IPS DF 4.7 (cell line): Measurements from ENCODE around the gene CTDSPL.
"Not testable (repeated sequence)": the region's sequence is repeated elsewhere in the genome, so short reads cannot be mapped to it uniquely, and the experiment has no call there.

Experiments
- DNase-seq: peaks from one replicate; pipeline ENCODE4 v3.0.0-alpha.2; 2013; ENCODE audit warnings: low spot score; ENCODE audit errors: extremely low read depth

CTDSPL gene, protein sequence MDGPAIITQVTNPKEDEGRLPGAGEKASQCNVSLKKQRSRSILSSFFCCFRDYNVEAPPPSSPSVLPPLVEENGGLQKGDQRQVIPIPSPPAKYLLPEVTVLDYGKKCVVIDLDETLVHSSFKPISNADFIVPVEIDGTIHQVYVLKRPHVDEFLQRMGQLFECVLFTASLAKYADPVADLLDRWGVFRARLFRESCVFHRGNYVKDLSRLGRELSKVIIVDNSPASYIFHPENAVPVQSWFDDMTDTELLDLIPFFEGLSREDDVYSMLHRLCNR

DNA sequence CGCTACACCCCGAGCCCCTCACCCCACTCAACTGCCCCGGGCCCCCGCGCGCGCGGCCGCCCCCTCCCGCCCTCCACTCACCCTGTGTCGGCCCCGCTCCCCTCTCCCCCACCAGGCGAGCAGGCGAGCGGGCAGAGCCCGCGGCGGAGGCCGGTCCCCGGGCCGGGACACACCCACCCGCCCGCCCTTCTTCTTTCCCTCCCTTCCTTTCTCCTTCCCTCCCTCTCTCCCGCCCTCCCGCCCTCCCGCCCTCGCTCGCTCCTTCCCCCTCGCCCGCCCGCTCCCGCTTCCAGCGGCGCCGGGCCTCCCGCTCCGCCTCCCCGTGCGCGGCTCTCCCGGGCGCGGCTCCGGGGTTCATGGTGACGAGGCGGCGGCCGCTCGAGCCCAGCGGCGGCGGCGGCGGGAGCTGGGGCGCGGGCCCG lies at the start of gene CTDSPL:
TSS of gene CTDSPL (plus strand) at position 261 of the 422 bp plus-strand sequence. CDS start 320 bp downstream, outside the sequence.
- DNase-seq: no peak

DNA sequence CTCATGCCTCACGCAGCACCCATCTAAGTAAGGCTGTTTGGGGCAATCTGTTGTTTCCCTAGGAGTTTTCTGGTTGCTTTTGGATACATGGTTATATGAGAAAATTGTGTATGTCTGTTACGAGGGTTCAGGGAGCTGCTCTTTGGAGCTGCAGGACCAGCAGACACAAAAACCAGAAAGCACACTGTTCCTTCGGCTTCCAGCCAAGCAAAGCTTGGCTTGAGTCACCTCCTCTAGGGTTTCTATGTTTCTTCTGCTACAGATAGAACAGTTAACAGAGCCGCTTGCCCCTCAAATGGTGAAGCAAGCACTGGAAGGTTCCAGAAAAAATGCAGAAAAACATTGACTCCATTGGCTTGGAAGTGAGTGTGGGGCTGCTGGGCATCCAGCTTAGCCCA lies 49.2 kb upstream of the CTDSPL start:
- DNase-seq: no peak

DNA sequence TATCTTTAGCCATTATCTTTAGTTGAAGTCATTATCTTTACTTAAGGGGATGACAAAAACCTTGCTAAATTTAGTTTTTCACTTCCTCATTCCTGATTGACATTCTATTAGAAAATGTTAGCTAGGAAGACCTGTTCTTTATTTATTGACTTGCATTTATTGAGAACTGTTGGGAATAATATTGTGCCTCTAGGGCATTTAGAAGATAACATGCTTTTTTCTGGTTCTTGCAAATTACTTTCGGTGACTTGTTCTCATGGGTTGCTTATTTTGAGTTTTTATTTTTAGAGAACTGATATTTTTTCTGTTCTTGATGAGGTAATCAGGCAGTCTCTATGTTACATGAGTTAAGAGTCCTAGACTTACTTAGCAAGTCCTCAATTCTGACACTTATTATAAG lies 48.3 kb upstream of the CTDSPL start:
- no peak for DNase-seq

DNA sequence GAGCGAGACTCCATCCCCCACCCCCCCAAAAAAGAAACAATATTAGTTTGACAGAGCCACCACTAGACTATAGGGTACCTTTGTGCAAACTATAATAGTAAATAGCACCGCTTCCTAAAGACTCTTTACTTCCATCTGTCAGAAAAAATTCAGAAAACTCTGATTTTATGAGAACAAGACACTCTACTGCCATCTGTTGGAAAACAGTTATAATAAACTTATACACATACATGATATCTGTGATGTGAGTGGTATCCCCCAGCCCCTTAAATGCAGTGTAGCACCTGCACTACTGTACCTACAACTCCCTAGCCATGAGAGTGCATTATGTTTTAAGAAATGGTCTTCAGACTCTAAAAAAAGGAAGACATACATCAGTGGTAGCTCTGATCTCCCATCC lies 47.1 kb upstream of the CTDSPL start:
- no peak for DNase-seq

DNA sequence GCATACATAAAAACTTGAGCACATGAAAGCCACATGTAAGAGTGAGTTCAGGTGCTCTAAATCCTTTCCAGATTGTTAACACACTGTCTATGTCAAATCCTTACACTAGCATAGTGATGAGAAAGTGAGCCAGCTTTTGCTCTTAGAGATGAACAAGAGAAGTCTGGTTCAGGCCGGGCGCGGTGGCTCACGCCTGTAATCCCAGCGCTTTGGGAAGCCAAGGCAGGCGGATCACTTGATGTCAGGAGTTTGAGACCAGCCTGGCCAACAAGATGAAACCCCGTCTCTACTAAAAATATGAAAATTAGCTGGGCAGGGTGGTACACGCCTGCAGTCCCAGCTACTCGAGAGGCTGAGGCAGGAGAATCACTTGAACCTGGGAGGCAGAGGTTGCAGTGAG lies 46.5 kb upstream of the CTDSPL start:
- DNase-seq: not testable (repeated sequence)

DNA sequence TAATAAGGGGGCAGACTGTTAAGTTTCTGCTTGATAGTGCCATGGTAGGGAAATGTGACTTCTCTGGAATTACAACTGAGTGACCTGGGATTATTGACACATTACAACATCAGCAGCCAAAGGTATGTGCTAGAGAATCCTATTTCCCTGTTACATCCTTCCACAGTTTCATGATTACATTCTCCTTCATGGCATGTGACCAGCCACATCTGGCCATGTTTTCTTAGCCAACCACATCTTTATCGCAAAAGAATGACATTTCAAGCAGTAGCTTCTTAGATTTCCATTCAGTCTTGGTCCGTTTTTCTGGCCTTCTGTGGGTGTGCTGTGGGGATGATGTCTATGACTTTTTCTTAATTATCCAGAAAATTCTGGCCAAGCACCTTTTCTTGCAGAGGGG lies 45.4 kb upstream of the CTDSPL start:
- DNase-seq: no peak

DNA sequence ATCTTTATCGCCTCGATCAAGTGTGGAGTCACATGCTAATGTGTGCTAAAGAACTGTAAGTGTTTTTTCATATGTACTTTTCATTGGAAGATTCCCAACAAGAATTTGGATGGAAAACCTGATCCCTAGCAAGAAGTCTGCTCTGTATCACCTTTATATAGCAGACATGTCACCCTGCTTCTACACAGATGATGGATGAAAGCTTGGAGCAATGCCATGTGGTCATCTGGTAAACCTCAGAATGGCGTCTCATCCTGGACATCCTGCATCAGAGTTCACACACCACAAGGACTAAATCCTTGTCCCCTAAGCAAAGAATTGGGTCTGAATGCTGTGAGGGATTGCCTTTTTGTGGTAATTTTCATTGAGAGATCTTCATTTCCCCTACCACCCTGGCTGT lies 42.1 kb upstream of the CTDSPL start:
- DNase-seq: no peak

DNA sequence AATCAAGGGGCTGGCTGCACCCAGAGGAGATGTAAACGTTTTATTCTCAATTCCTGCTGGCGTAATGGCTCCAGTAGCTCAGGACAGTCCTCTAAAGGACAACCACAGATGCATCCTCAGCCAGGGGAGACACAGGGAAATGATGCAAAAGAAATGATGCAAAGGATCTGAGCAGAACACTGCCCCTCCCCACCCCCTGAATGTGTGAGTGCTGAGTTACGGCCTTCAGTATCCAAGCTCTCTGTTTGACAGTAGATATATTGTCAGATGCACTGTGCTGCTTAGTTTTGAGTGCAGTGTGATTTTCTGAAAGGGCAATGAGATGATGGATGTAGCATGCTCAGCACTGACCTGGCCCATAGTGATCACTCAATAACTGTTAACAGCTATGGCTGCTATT lies 41.4 kb upstream of the CTDSPL start:
- no peak for DNase-seq

DNA sequence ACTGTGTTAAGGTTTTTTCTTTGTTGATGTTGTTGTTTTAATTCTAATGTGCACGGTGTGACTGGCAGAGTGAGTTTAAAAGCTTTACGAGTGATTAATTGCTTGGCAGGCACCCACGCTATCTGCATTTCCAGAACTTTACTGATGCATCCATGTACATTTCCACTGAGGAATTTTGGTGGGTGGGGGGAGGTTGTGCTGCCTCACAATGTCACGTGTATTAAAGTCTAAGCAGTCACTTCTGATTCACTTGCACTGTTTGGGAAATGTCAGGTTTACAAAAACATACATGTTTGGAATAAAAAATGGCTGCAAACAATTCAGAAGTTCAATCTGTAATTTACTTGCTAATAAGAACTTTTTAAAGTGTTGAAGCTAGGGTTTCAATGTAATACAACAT lies 38.5 kb upstream of the CTDSPL start:
- no peak for DNase-seq

DNA sequence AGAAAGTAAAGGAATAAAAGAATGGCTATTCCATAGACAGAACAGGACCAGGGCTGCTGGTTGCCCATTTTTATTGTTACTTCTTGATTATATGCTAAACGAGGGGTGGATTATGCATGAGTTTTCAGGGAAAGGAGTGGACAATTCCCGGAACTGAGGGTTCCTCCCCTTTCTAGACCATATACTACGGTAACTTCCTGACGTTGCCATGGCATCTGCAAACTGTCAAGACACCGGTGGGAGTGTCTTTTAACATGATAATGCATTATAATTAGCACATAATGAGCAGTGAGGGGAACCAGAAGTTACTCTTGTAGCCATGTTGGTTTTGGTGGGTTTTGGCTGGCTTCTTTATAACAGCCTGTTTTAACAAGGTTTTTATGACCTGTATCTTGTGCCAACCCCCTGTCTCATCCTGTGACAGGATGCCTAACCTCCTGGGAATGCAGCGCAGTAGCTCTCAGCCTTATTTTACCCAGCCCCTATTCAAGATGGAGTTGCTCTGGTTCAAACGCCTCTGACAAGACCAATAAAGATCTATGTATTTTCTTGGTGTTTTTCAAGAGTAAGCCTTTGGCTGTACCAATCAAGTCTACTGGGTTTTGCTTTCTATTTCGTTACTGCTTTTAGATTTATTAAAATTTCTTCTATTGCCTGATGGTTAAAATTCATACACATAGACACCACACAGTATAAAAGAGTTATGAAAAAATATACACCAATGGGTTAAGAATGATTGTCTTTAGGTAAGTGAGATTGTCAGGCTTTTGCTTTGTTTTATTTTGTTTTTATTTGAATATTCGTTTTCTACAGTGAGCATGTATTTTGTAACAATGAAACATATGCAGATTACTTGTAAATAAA lies 37.4 kb upstream of the CTDSPL start:
- DNase-seq: no peak

DNA sequence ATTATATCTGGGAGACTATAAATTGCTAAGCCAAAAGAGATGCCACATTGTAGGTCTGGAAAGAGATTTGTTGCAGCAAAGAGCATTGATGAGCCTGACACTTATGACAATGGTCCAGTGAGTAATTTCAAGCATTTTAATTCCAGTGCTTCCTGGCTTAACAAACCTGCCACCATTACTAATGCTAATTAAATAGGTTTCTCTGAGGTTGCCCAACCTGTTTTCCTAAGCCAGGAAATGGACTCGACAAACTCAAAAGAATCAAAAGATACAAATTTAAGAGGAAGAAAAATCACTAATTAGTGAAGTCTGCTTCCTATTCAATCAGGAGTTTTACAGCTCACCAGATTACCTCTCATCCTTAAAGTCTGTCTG lies 36.7 kb upstream of the CTDSPL start:
- DNase-seq: no peak

DNA sequence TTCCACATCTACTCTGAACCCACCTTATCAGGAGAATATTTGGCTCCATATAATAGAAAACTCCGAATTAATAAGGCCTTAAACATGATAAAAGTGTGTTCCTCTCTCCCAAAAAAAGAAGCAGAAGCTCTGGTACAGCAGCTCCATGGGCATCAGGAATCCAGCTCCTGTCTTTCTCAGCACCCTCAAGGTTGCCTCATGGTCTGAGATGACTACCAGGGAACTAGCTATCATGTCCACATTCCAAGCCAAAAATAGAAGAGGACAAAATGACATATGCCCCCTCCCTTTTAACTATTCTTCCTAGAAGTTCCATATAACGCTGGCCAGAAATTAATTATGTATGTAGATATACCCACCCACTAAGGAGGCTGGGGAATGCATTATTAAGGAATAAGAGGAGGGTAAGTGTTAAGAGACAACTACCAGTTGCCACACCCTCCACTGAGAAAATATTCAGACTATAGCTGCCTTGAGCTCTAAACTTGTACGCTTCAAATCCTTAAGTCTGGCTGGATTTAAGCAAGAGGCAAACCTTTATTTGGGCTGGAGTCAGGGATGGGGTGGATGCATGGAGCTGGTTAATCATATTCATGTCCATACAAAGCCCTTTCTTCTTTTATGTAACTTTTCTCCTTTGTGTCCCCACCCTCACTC lies 35.8 kb upstream of the CTDSPL start:
- DNase-seq: no peak

DNA sequence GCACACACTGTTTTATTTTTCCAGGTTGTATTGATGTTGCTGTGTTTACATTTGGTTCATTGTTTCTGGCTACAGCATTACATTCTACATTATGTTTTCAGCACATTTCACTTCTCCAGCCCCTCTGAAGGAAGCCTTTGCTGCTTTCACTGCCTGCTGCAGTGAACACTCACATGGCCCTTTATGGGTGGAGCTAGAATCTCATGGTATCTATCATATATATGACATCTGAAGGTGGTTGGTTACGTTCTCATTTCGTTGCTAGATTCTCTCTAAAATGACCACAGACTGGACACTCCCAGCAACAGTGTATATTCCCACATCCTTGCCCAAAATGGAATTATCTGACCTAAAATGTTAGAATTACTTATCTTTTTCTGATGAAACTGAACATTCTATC lies 35.2 kb upstream of the CTDSPL start:
- DNase-seq: no peak

DNA sequence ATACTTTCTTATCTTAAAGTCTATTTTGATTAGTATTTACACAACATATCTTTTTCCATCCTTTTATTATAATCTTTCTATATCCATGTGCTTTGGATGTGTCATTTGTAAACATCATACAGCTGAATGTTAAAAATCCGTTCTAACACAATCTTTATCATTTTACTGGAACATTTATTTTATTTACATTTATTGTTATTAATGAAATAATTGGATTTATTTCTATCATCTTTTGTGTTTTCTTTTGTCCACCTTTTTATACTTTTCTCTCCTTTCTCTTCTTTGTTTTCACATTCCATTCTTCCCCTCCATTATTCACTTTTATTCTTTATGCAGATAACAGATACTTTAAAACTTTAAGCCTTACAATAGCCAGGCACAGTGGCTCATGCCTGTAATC lies 34.7 kb upstream of the CTDSPL start:
- DNase-seq: no peak

DNA sequence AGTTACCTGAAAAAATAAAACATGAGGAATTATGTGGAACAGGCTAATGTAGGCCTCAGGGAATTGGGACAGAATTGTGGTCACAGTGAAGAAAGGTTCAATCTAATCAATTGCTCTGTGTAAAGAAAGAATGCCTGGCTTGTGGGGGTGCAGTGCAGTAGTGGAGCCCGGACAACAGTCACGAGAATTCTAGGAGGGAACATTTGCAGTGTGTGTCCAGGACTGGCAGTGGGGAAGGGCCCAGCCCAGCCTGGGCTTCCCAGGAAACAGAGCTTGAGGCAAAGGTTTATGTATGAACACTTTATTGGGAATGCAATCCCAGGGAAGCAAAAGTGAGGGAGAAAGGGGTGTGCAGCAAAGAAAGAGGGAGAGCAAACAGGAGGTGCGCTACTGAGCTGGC lies 29.2 kb upstream of the CTDSPL start:
- DNase-seq: no peak

DNA sequence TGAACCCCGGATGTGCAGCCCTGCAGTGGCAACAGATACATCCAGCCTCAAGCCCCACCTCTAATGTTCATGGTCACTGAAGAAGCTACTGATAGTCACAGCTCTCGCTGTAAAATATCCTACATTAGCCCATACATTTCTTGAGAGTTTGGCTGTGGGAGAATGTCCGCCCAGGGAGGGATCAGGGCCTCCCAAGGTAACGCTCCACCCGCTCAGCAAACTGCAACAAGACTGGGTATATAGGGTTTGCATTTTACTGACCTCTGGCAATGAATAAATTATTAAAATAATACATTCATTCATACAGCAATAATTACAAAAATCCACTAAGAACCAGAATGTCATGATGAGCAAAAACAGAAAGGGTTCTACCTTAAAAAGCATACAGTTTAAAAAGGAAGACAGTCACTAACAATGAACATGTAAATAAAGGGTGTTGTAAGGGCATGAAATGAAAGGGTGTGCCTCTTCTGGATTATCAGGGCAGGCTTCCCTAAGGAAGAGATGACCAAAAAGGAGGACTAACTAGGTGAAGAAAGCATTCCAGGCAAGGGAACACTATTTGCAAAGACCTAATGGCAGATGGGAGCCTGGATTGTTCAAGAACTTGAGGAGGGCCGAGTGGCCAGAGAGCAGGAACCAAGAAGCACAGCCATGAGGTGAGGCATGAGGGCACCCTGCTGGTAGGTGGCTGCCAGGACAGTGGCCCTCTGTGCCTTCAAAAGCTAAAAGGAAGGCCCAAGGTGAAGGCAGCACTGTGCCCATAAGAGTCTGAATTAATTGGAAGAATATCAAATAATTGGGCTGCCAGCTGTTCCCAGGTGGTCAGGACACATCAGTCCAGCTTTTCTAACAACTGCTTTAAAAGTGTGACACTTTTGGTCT lies 28.1 kb upstream of the CTDSPL start:
- DNase-seq: no peak

DNA sequence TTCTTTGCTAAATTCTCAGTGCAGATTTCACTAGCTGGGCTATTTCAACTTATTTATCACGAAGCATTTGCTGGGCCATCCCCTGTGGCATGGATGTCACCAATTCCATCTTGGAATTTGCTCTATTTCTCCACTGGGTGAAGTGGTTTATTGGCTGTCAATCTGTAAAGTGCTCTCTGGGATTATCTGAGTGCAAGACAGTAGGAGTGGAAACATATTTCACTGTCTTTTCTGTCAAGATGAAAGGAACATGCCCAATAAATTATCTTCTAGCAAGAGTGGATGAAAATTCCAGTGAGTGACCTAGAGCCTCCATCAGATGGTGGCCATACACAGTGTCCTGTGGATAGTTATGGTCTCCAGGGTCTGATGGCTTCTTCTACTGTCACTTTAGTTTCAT lies 25.1 kb upstream of the CTDSPL start:
- no peak for DNase-seq

DNA sequence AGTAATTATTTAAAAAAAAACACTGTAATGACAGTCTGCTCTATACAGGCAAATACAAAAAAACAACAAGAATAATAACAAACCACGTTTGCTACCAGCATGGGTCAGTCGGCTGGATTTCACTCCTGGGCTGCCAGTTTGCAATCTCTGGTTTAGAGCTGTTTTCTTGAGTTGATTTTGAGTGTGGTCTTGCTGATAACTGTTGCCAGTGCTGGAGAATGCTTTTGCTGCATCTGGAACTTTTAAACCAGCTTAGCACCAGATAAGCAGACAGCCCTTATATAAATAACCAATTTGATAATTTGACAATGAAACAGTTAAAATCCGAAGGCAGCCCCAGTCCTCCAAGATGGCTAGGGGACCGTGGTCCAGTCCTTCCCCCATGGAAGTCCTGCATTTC lies 14.0 kb upstream of the CTDSPL start:
- DNase-seq: no peak

DNA sequence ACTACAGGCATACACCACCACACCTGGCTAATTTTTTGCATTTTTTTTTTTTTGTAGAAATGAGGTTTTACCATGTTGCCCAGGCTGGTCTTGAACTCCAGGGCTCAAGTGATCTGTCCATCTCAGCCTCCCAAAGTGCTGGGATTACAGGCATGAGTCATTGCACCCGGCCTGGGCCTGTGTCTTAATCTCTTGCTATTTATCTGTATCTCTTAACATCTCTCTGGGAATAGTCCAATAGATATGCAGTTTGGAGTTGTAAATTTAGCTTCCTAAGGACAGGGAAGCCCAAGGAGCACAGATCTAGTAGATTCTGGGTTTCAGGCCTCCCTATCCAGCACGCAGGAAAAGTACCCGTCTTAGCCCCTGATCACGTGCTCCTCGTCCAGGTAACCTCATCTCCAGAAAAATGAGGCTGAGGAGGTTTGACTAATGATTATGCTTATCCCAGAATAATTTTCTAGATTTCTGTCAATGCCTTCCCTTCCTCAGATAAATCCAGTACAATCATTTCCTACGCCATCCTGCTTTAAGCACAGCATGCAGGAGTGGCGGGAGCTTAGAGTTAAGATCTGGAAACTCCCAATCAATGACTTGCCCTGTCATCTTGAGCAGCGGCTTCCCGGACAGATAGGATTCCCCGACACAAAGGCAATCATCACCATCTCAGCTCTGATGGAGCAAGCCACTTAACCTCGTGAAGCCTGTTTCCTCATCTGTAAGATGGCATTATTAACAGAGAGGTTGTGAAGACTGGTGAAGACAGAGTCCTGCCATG lies 12.3 kb upstream of the CTDSPL start:
- DNase-seq: no peak

DNA sequence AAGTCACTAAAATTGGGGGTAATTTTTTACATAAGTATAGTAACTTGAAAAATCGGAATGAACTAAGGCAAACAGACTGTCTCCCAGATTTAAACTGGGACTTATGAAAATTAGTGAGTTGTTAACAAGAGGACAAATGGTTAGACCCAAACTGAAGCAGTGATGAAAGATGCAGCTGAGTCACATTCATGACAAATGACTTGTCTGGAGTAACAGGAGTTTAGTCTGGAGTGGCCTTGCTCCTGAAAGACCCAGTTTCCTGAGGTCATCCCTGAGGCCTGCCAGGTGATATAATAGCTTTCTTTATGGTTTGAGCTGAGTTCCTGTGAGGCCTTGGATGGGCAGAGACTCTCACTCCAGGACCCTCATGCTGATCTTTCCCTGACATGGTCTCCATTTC lies 9.6 kb upstream of the CTDSPL start:
- no peak for DNase-seq

DNA sequence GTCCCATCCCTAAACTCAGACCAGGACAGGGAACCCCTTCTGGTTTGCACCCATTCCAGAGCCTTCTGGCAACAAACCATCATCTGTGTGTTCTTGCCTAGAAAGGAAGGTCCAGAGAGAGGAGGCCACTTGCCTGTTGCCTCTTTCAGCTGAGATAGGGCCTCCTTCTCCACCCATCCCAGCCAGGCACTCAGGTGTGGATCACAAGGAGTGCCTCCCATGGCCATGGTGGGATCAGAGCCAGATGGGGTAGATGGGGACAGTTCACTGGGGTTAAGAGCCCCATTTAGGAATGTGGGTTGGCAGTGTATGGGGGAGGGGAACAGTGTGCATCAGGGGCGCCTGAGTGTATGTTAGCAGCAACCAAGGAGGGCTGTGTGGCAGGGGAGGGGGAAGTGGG lies 8.9 kb upstream of the CTDSPL start:
- no peak for DNase-seq
